ENCODE measurements around the gene ST3GAL3. TPM values are rescaled to one million over a fixed set of nuclear protein-coding genes. Genes with fewer than 3 reads are reported as not detected.

The ST3GAL3 gene
- total RNA-seq, 1 donor from 2014 or later = 11.4 TPM

GRCh38 chr1:43925846-43926245 is 218.5 kb downstream of the ST3GAL3 start:
- H2AFZ ChIP-seq (ENCODE audit: low read depth, low read length) = no peak overlapping the region
- Mint-ChIP-seq H3K27ac (ENCODE audit: unreplicated experiment) (peak overlapping the region; percentile 2), H3K27me3 (ENCODE audit: low read depth, unreplicated experiment) (no peaks in the 10 kb centered on the region), H3K9me3 (ENCODE audit: unreplicated experiment) (peaks cover 5% of the 10 kb centered on the region), H3K4me3 (ENCODE audit: unreplicated experiment) (no peak overlapping the region), H3K36me3 (ENCODE audit: low read depth, unreplicated experiment) (peaks cover 21% of the 10 kb centered on the region), H3K4me1 (ENCODE audit: low read depth, unreplicated experiment) (peaks cover 20% of the 10 kb centered on the region)
- no peak overlapping the region for H3K9ac ChIP-seq (ENCODE audit: low read length)
- H3K4me1 ChIP-seq (ENCODE audit: insufficient read depth, low read length) = peaks cover 17% of the 10 kb centered on the region
- FAIRE-seq (no peak), DNase-seq (ENCODE audit: low read depth) (peak; percentile 28)
- no peaks in the 10 kb centered on the region for H4K20me1 ChIP-seq (ENCODE audit: insufficient read depth, low read length)
- H3K4me3 ChIP-seq (ENCODE audit: insufficient read depth, low read depth, low read length) = no peak overlapping the region
- no peaks in the 10 kb centered on the region for H3K9me3 ChIP-seq (ENCODE audit: insufficient read depth, low read depth, low read length)
- no peaks in the 10 kb centered on the region for H3K79me2 ChIP-seq (ENCODE audit: insufficient read depth, low read length)
- H3K36me3 ChIP-seq (ENCODE audit: insufficient read depth, low read length) = peaks cover 4% of the 10 kb centered on the region
- no peaks in the 10 kb centered on the region for H3K27me3 ChIP-seq (ENCODE audit: insufficient read depth, low read length)
- no peak overlapping the region for H3K27ac ChIP-seq (ENCODE audit: low read depth, low read length)
- TF ChIP-seq EZH2 (IDR thresholded peaks at IDR 0.05; ENCODE audit: insufficient read depth, low read length) = no peak
- no peak for TF ChIP-seq CTCF (IDR thresholded peaks at IDR 0.05; ENCODE audit: insufficient read depth, low read depth, low read length)
- no peak overlapping the region for H3K4me2 ChIP-seq (ENCODE audit: low read length)

DNA sequence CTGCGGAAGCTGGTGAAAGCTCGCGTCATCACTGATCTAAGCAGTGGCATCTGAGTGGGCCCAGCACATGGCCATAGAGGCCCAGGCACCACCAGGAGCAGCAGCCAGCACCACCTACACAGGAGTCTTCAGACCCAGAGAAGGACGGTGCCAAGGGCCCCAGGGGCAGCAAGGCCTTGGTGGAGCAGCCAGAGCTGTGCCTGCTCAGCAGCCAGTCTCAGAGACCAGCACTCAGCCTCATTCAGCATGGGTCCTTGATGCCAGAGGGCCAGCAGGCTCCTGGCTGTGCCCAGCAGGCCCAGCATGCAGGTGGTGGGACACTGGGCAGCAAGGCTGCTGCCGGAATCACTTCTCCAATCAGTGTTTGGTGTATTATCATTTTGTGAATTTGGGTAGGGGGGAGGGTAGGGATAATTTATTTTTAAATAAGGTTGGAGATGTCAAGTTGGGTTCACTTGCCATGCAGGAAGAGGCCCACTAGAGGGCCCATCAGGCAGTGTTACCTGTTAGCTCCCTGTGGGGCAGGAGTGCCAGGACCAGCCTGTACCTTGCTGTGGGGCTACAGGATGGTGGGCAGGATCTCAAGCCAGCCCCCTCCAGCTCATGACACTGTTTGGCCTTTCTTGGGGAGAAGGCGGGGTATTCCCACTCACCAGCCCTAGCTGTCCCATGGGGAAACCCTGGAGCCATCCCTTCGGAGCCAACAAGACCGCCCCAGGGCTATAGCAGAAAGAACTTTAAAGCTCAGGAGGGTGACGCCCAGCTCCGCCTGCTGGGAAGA is 223.0 kb downstream of the ST3GAL3 start:
- no peak overlapping the region for H3K4me3 ChIP-seq (ENCODE audit: insufficient read depth, low read depth, low read length)
- H2AFZ ChIP-seq (ENCODE audit: low read depth, low read length) = no peak overlapping the region
- H3K27ac ChIP-seq (ENCODE audit: low read depth, low read length) = peak overlapping the region; percentile 69
- H3K9me3 ChIP-seq (ENCODE audit: insufficient read depth, low read depth, low read length) = no peaks in the 10 kb centered on the region
- H3K4me2 ChIP-seq (ENCODE audit: low read length) = no peak overlapping the region
- Mint-ChIP-seq H3K4me1 (ENCODE audit: low read depth, unreplicated experiment) (peaks cover 23% of the 10 kb centered on the region), H3K27me3 (ENCODE audit: low read depth, unreplicated experiment) (peaks cover 2% of the 10 kb centered on the region), H3K36me3 (ENCODE audit: low read depth, unreplicated experiment) (peaks cover 17% of the 10 kb centered on the region), H3K27ac (ENCODE audit: unreplicated experiment) (no peak overlapping the region), H3K4me3 (ENCODE audit: unreplicated experiment) (no peak overlapping the region), H3K9me3 (ENCODE audit: unreplicated experiment) (peaks cover 5% of the 10 kb centered on the region)
- no peaks in the 10 kb centered on the region for H3K27me3 ChIP-seq (ENCODE audit: insufficient read depth, low read length)
- H3K4me1 ChIP-seq (ENCODE audit: insufficient read depth, low read length) = peaks cover 27% of the 10 kb centered on the region
- no peak for FAIRE-seq
- no peaks in the 10 kb centered on the region for H3K79me2 ChIP-seq (ENCODE audit: insufficient read depth, low read length)
- no peak overlapping the region for H3K9ac ChIP-seq (ENCODE audit: low read length)
- TF ChIP-seq EZH2 (IDR thresholded peaks at IDR 0.05; ENCODE audit: insufficient read depth, low read length) (no peak), CTCF (IDR thresholded peaks at IDR 0.05; ENCODE audit: insufficient read depth, low read depth, low read length) (no peak)
- H3K36me3 ChIP-seq (ENCODE audit: insufficient read depth, low read length) = peaks cover 4% of the 10 kb centered on the region
- no peak for DNase-seq (ENCODE audit: low read depth)
- peaks cover 5% of the 10 kb centered on the region for H4K20me1 ChIP-seq (ENCODE audit: insufficient read depth, low read length)

GRCh38 chr1:43930949-43931275 is 223.6 kb downstream of the ST3GAL3 start:
- H3K27me3 Mint-ChIP-seq (ENCODE audit: low read depth, unreplicated experiment) = peaks cover 2% of the 10 kb centered on the region
- Histone ChIP-seq H3K4me1 (ENCODE audit: insufficient read depth, low read length) (peaks cover 27% of the 10 kb centered on the region), H3K27me3 (ENCODE audit: insufficient read depth, low read length) (no peaks in the 10 kb centered on the region), H3K4me2 (ENCODE audit: low read length) (no peak overlapping the region), H3K27ac (ENCODE audit: low read depth, low read length) (no peak overlapping the region), H3K9me3 (ENCODE audit: insufficient read depth, low read depth, low read length) (no peaks in the 10 kb centered on the region), H3K9ac (ENCODE audit: low read length) (no peak overlapping the region), H4K20me1 (ENCODE audit: insufficient read depth, low read length) (peaks cover 5% of the 10 kb centered on the region), H2AFZ (ENCODE audit: low read depth, low read length) (no peak overlapping the region), H3K4me3 (ENCODE audit: insufficient read depth, low read depth, low read length) (no peak overlapping the region), H3K36me3 (ENCODE audit: insufficient read depth, low read length) (peaks cover under 1% of the 10 kb centered on the region), H3K79me2 (ENCODE audit: insufficient read depth, low read length) (no peaks in the 10 kb centered on the region)
- DNase-seq (ENCODE audit: low read depth) (no peak), FAIRE-seq (no peak)
- H3K36me3 Mint-ChIP-seq (ENCODE audit: low read depth, unreplicated experiment) = peaks cover 16% of the 10 kb centered on the region
- H3K27ac Mint-ChIP-seq (ENCODE audit: unreplicated experiment) = no peak overlapping the region
- peaks cover 23% of the 10 kb centered on the region for H3K4me1 Mint-ChIP-seq (ENCODE audit: low read depth, unreplicated experiment)
- no peak for TF ChIP-seq CTCF (IDR thresholded peaks at IDR 0.05; ENCODE audit: insufficient read depth, low read depth, low read length)
- peaks cover 5% of the 10 kb centered on the region for H3K9me3 Mint-ChIP-seq (ENCODE audit: unreplicated experiment)
- no peak overlapping the region for H3K4me3 Mint-ChIP-seq (ENCODE audit: unreplicated experiment)

Data from astrocyte (in vitro differentiated cells and primary cell).